NT2/D1 (cell line): Measurements from ENCODE around the gene ATP1B1.

ENCODE experiments used
- SUZ12 ChIP-seq: IDR thresholded peaks from 2 replicates; pipeline ENCODE4 v1.6.1; 2011; ENCODE audit not compliant: insufficient read length, insufficient read depth; ENCODE audit errors: extremely low read depth
- YY1 ChIP-seq: IDR thresholded peaks from 2 replicates; pipeline ENCODE4 v1.6.1; 2011; ENCODE audit not compliant: insufficient read length, insufficient read depth
- ZNF274 ChIP-seq: IDR thresholded peaks from 2 replicates; pipeline ENCODE4 v1.6.1; 2011; ENCODE audit warnings: mild to moderate bottlenecking, low read depth, low read length

DNA sequence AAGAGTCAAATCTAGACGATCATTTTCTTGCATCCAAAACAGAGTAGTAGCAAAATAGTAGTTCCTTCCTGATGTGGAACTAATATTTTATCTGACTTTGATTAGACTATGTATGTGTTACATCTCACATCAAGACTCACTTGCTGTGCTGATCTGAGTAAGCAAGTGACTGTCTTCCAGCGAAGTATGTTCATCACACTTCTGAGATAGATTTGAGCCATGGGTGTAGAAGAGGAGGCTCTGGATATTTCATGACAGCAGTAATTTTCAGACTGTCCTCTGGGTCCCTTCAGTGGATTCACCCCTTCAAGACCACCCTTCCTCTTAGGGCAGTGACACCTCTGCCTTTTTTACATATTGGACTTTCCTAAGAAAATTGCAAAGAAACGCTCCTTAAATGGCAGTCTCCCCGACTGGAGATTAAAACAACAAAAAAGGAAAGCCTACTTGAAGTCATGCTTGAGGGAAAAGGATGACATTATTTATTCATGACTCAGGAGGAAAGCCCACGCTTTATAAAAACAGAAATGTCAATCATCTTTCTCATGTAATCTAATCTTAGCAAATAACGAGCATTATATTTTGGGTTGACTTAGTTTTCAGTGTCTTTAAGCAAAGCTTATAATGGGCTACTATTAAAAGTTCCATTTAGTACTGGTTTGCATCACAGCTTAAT is 22.8 kb downstream of the ATP1B1 start:
- TF ChIP-seq ZNF274 (no peak), YY1 (no peak), SUZ12 (no peak)
